Endodermal cell (in vitro differentiated cells): ENCODE measurements around the gene DACT3. TPM values are rescaled to one million over a fixed set of nuclear protein-coding genes. Genes with fewer than 3 reads are reported as not detected.
A peak's percentile ranks its signal among the peaks of the same experiment; 100 is the strongest.

Experiments
- DNase-seq: peaks from one replicate; pipeline ENCODE4 v3.0.0-alpha.2; 2017
- H3K27ac ChIP-seq: 2 replicates; pipeline ENCODE4 v1.5.1; 2013; ENCODE audit warnings: mild to moderate bottlenecking, low read depth, low read length, moderate library complexity
- H3K27me3 ChIP-seq: 2 replicates; pipeline ENCODE4 v1.6.1; 2013; ENCODE audit warnings: mild to moderate bottlenecking, low read length, moderate library complexity; ENCODE audit not compliant: insufficient read depth, control insufficient read depth, poor library complexity, severe bottlenecking
- H3K36me3 ChIP-seq: 2 replicates; pipeline ENCODE4 v1.7.0; 2013; ENCODE audit warnings: mild to moderate bottlenecking, low read length, moderate library complexity; ENCODE audit not compliant: control insufficient read depth, insufficient read depth
- H3K4me1 ChIP-seq: one replicate; pipeline ENCODE4 v1.7.0; 2013; ENCODE audit warnings: low read length; ENCODE audit not compliant: control insufficient read depth, insufficient read depth
- H3K4me3 ChIP-seq: 2 replicates; pipeline ENCODE4 v1.5.1; 2013; ENCODE audit warnings: mild to moderate bottlenecking, low read length, moderate library complexity
- H3K9ac ChIP-seq: 2 replicates; pipeline ENCODE4 v1.6.1; 2013; ENCODE audit warnings: mild to moderate bottlenecking, low read length, moderate library complexity; ENCODE audit not compliant: poor library complexity, severe bottlenecking; ENCODE audit errors: extremely low read depth
- H3K9me3 ChIP-seq: 2 replicates; pipeline ENCODE4 v1.6.1; 2013; ENCODE audit warnings: mild to moderate bottlenecking, low read length, moderate library complexity; ENCODE audit not compliant: control insufficient read depth
- H3K27ac Mint-ChIP-seq: 2 replicates; pipeline ENCODE4 v1.8.0; 2020; ENCODE audit warnings: mixed read lengths
- H3K27me3 Mint-ChIP-seq: 2 replicates; pipeline ENCODE4 v1.8.0; 2021; ENCODE audit warnings: mild to moderate bottlenecking, mixed read lengths; ENCODE audit not compliant: insufficient read depth
- H3K36me3 Mint-ChIP-seq: 2 replicates; pipeline ENCODE4 v1.8.0; 2020; ENCODE audit warnings: low read depth, mixed read lengths
- H3K4me1 Mint-ChIP-seq: 2 replicates; pipeline ENCODE4 v1.8.0; 2020; ENCODE audit warnings: mixed read lengths
- H3K4me3 Mint-ChIP-seq: 2 replicates; pipeline ENCODE4 v1.8.0; 2020; ENCODE audit warnings: mild to moderate bottlenecking, moderate library complexity, mixed read lengths
- H3K9me3 Mint-ChIP-seq: 2 replicates; pipeline ENCODE4 v1.8.0; 2020; ENCODE audit warnings: mild to moderate bottlenecking, mixed read lengths
- WGBS, 2 experiments: methylation state at CpG; one replicate each; pipeline versions ENCODE4 v1.1.5 to v1.1.7; 2013; ENCODE audit warnings: missing lambda C conversion rate in 2 of 2, mixed read lengths in 1 of 2; ENCODE audit not compliant: insufficient coverage in 1 of 2, insufficient read length in 1 of 2; 5-methylcytosine and 5-hydroxymethylcytosine counted together
- total RNA-seq, 2 donors: library from RNA; stranded (reverse); fragmentation: NEBNext Ultra II Directional in 1 of 2; extraction: Animal tissue kit (Norgen Biotek cat#: 25700) in 1 of 2; gene quantifications; 2 replicates in 1 of 2; 3 replicates in 1 of 2; pipeline ENCODE4 v1.2.1, GENCODE V29; 2021
- TF ChIP-seq, protein P1 (sequence below): fragments of 200-600 bp; sonication (generic); conservative IDR thresholded peaks from 2 replicates; pipeline ENCODE4 v1.5.0; 2021; ENCODE audit warnings: antibody characterized with exemption, mild to moderate bottlenecking

The DACT3 gene
- total RNA-seq, 2 donors from 2014 or later: 0.15 to 0.70 TPM

DNA sequence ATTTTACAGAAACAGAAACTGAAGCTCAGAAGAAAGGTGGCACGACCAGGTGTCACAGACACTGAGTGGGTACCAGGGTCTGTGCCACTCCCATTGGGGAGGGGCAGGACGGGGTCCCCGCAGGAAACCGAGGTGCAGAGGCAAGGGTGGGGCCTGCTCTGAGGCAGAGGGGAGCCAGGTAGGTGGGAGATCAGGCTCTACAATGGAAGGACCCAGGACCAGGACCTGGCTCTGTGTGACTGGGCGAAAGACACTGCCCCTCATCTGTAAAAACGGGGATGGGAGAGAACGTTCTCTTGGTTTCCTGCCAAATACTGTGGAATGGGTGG lies 38.9 kb downstream of the DACT3 start:
- no peaks in the 10 kb centered on the region for H3K27me3 ChIP-seq
- Mint-ChIP-seq H3K4me3 (no peak overlapping the region), H3K36me3 (no peaks in the 10 kb centered on the region), H3K27ac (no peak overlapping the region), H3K9me3 (no peaks in the 10 kb centered on the region), H3K27me3 (peaks cover 6% of the 10 kb centered on the region), H3K4me1 (no peaks in the 10 kb centered on the region)
- H3K4me3 ChIP-seq: no peak overlapping the region
- no peak for DNase-seq
- no peaks in the 10 kb centered on the region for H3K4me1 ChIP-seq
- TF ChIP-seq, protein P1, sequence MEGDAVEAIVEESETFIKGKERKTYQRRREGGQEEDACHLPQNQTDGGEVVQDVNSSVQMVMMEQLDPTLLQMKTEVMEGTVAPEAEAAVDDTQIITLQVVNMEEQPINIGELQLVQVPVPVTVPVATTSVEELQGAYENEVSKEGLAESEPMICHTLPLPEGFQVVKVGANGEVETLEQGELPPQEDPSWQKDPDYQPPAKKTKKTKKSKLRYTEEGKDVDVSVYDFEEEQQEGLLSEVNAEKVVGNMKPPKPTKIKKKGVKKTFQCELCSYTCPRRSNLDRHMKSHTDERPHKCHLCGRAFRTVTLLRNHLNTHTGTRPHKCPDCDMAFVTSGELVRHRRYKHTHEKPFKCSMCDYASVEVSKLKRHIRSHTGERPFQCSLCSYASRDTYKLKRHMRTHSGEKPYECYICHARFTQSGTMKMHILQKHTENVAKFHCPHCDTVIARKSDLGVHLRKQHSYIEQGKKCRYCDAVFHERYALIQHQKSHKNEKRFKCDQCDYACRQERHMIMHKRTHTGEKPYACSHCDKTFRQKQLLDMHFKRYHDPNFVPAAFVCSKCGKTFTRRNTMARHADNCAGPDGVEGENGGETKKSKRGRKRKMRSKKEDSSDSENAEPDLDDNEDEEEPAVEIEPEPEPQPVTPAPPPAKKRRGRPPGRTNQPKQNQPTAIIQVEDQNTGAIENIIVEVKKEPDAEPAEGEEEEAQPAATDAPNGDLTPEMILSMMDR: no peak
- H3K27ac ChIP-seq: no peak overlapping the region
- H3K36me3 ChIP-seq: no peaks in the 10 kb centered on the region
- H3K9me3 ChIP-seq: no peaks in the 10 kb centered on the region
- H3K9ac ChIP-seq: no peak overlapping the region
- 86 to 92% methylated on average over 4 to 7 of the region's 7 CpGs for WGBS, 2 experiments

DNA sequence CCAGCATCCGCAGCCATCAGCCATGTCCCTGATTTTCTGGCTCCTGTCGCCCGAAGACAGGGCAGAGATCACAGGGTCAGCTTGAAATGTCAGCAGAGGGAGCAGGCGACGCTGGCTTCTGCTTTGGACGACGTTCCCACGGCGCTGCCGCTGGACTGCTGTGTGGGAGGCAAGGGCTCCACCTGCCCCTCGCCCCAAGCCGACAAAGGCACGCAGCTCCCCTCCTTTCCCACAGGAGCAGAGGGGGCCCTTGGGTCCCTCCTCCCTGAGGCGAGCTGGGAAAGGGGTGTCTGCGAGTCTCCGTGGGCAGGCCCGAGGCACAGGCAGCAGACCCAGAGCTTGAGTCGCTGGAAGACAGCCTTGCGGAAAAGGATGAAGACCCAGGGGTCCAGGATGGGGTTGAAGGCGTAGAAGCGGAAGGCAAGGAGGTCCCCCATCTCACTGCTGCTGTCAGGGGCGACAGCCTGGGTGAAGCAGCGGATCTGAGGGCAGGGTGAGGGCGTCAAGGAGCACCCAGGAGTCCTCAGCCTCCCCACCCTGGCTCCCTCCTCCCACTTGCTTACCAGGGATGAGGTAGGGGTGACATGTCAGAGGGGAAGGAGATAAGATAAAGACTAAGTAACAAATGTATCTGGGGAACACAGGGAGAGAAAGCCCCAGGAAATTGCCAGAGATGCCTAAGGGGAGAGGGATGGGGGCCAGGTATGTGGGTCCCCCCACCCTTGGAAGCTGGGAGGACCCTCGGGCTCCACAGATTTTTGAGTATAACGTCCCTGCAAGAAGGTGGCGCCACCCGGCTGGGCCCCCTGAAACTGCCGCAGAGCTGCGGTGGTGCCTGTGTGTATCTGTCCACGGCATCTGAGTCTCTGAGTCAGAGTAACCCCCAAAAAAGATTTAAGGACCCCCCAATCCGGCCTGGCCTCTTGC lies 39.5 kb downstream of the DACT3 start:
- no peaks in the 10 kb centered on the region for H3K9me3 ChIP-seq
- 74 to 84% methylated on average over 22 to 32 of the region's 32 CpGs for WGBS, 2 experiments

DNA sequence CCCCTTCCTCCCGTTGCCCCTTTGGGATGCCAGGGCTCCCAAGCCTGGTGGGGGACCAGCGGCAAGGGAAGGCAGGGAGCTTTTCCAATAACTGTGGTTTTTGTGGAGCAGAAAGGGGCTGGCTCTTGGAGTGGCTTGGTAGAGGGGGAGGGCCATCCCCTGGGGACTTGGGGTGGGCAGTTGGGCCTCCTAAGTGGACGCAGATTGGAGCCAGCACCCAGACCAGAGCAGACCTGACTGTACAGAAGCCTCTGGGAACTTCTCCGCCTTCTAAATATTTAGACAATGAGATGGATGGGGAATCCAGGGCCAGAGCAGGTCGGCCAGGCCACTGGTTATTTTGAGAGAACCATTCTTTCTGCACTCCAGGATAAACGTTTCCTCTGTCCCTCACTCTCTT lies 40.3 kb downstream of the DACT3 start:
- H3K4me1 ChIP-seq: no peaks in the 10 kb centered on the region
- H3K9me3 ChIP-seq: no peaks in the 10 kb centered on the region
- no peaks in the 10 kb centered on the region for H3K27me3 ChIP-seq
- H3K27me3 Mint-ChIP-seq: peaks cover 6% of the 10 kb centered on the region
- no peak overlapping the region for H3K9ac ChIP-seq
- no peak overlapping the region for H3K4me3 Mint-ChIP-seq
- H3K4me3 ChIP-seq: no peak overlapping the region
- H3K36me3 Mint-ChIP-seq: no peaks in the 10 kb centered on the region
- H3K9me3 Mint-ChIP-seq: no peaks in the 10 kb centered on the region
- H3K27ac ChIP-seq: peak overlapping the region; percentile 8
- TF ChIP-seq, protein P1: no peak
- H3K27ac Mint-ChIP-seq: no peak overlapping the region
- DNase-seq: no peak
- no peaks in the 10 kb centered on the region for H3K36me3 ChIP-seq
- 63 to 85% methylated on average over 1 to 6 of the region's 6 CpGs for WGBS, 2 experiments
- H3K4me1 Mint-ChIP-seq: no peaks in the 10 kb centered on the region

More for the DNA sequence above, 39.5 kb downstream of the DACT3 start:
- TF ChIP-seq, protein P1: peak; percentile 63
- H3K36me3 Mint-ChIP-seq: no peaks in the 10 kb centered on the region
- H3K27ac ChIP-seq: peak overlapping the region; percentile 8
- no peak for DNase-seq
- H3K27me3 Mint-ChIP-seq: peaks cover 6% of the 10 kb centered on the region
- no peaks in the 10 kb centered on the region for H3K4me1 Mint-ChIP-seq
- no peak overlapping the region for H3K4me3 ChIP-seq
- no peak overlapping the region for H3K27ac Mint-ChIP-seq
- no peaks in the 10 kb centered on the region for H3K9me3 Mint-ChIP-seq
- H3K9ac ChIP-seq: no peak overlapping the region
- H3K4me1 ChIP-seq: no peaks in the 10 kb centered on the region
- no peaks in the 10 kb centered on the region for H3K36me3 ChIP-seq
- H3K4me3 Mint-ChIP-seq: no peak overlapping the region
- no peaks in the 10 kb centered on the region for H3K27me3 ChIP-seq
